HG03280 (cell line): Measurements from ENCODE around the gene LRP1.
A peak's percentile ranks its signal among the peaks of the same experiment; 100 is the strongest.
"Not testable (repeated sequence)": the region's sequence is repeated elsewhere in the genome, so short reads cannot be mapped to it uniquely, and the experiment has no call there.

Source experiments
- ATAC-seq: cut with Tn5 transposase; IDR thresholded peaks from one replicate; pipeline ENCODE4 v1.9.1; 2021; ENCODE audit warnings: mild to moderate bottlenecking, moderate library complexity; ENCODE audit not compliant: unreplicated experiment

Gene LRP1

GRCh38 chr12:57110104-57111030 lies 17.9 kb upstream of the LRP1 start:
- peak; percentile 35 for ATAC-seq

- peak; percentile 42 for ATAC-seq
These were observed 17.1 kb upstream of the LRP1 start, which contains the start of gene STAT6 for GRCh38 chr12:57111031-57111734. Gene STAT6, minus strand, starts transcription at chr12:57111362. Its CDS starts 3,084 bp downstream, at chr12:57108278.

GRCh38 chr12:57112492-57113294 lies 15.6 kb upstream of the LRP1 start:
- ATAC-seq: peak; percentile 57

- ATAC-seq: no peak
These were observed 11.6 kb upstream of the LRP1 start for GRCh38 chr12:57116580-57117281.

GRCh38 chr12:57118711-57119271 lies 9.5 kb upstream of the LRP1 start:
- no peak for ATAC-seq

GRCh38 chr12:57119294-57120085 lies 8.8 kb upstream of the LRP1 start:
- no peak for ATAC-seq

- ATAC-seq: not testable (repeated sequence)
These were observed 7.6 kb upstream of the LRP1 start for GRCh38 chr12:57120718-57121117.

GRCh38 chr12:57123813-57124212 lies 4.5 kb upstream of the LRP1 start:
- no peak for ATAC-seq

GRCh38 chr12:57124261-57124877 lies 3.9 kb upstream of the LRP1 start:
- no peak for ATAC-seq

- ATAC-seq: no peak
These were observed 2.2 kb upstream of the LRP1 start for GRCh38 chr12:57126061-57126460.

GRCh38 chr12:57126561-57126960 lies 1.7 kb upstream of the LRP1 start:
- ATAC-seq: no peak

GRCh38 chr12:57127101-57127725 lies 1.1 kb upstream of the LRP1 start:
- no peak for ATAC-seq

- ATAC-seq: no peak
These were observed 400 bp downstream of the LRP1 start for GRCh38 chr12:57128519-57129247.

GRCh38 chr12:57129321-57129842 lies 1.1 kb downstream of the LRP1 start:
- no peak for ATAC-seq

GRCh38 chr12:57129889-57130288 lies 1.6 kb downstream of the LRP1 start:
- no peak for ATAC-seq

- no peak for ATAC-seq
These were observed 2.7 kb downstream of the LRP1 start for GRCh38 chr12:57130941-57131340.

GRCh38 chr12:57131896-57132744 lies 3.8 kb downstream of the LRP1 start:
- no peak for ATAC-seq
